Effector memory CD4-positive, alpha-beta T cell (primary cell): ENCODE measurements around the gene HOTAIR.

Experiments used
- DNase-seq, 3 donors: peaks; one replicate each; pipeline ENCODE4 v3.0.0-alpha.2; 2020
- H3K27ac ChIP-seq: 2 replicates; pipeline ENCODE4 v1.7.0; 2013; ENCODE audit warnings: mild to moderate bottlenecking, low read length, moderate library complexity; ENCODE audit not compliant: insufficient read depth, poor library complexity, severe bottlenecking
- H3K27me3 ChIP-seq: replicated peaks from 2 replicates; pipeline ENCODE4 v1.7.0; 2013; ENCODE audit warnings: mild to moderate bottlenecking, low read length; ENCODE audit not compliant: insufficient read depth, control insufficient read depth, poor library complexity, severe bottlenecking
- H3K36me3 ChIP-seq: 2 replicates; pipeline ENCODE4 v1.7.0; 2013; ENCODE audit warnings: mild to moderate bottlenecking, low read length, moderate library complexity; ENCODE audit not compliant: control insufficient read depth, insufficient read depth
- H3K4me1 ChIP-seq: 2 replicates; pipeline ENCODE4 v1.7.0; 2013; ENCODE audit warnings: low read length, mild to moderate bottlenecking; ENCODE audit not compliant: control insufficient read depth, insufficient read depth, poor library complexity, severe bottlenecking
- H3K4me3 ChIP-seq: 2 replicates; pipeline ENCODE4 v1.7.0; 2013; ENCODE audit warnings: low read length, low read depth, mild to moderate bottlenecking; ENCODE audit not compliant: insufficient read depth, poor library complexity, severe bottlenecking
- H3K9me3 ChIP-seq: 2 replicates; pipeline ENCODE4 v1.7.0; 2013; ENCODE audit warnings: mild to moderate bottlenecking, low read length, moderate library complexity; ENCODE audit not compliant: control insufficient read depth

HOTAIR gene

GRCh38 chr12:54010972-54011664 lies 36.4 kb upstream of the HOTAIR start:
- Histone ChIP-seq H3K4me3 (no peak overlapping the region), H3K27ac (no peak overlapping the region), H3K9me3 (no peaks in the 10 kb centered on the region), H3K27me3 (peaks cover 93% of the 10 kb centered on the region), H3K36me3 (no peaks in the 10 kb centered on the region), H3K4me1 (peaks cover 28% of the 10 kb centered on the region)
- DNase-seq = no peak

GRCh38 chr12:54010053-54010971 lies 35.6 kb upstream of the HOTAIR start:
- Histone ChIP-seq H3K27ac (no peak overlapping the region), H3K36me3 (no peaks in the 10 kb centered on the region), H3K4me3 (no peak overlapping the region), H3K27me3 (peaks cover 93% of the 10 kb centered on the region), H3K9me3 (no peaks in the 10 kb centered on the region), H3K4me1 (peaks cover 34% of the 10 kb centered on the region)
- no peak for DNase-seq

GRCh38 chr12:54009171-54010052 lies 34.7 kb upstream of the HOTAIR start:
- peak overlapping the region; percentile 46 for H3K4me3 ChIP-seq

GRCh38 chr12:54008260-54008552 lies 33.5 kb upstream of the HOTAIR start:
- H3K27ac ChIP-seq = no peak overlapping the region
- H3K27me3 ChIP-seq = peaks cover 92% of the 10 kb centered on the region
- no peak overlapping the region for H3K4me3 ChIP-seq
- no peaks in the 10 kb centered on the region for H3K36me3 ChIP-seq
- no peaks in the 10 kb centered on the region for H3K9me3 ChIP-seq
- DNase-seq = no peak
- peaks cover 29% of the 10 kb centered on the region for H3K4me1 ChIP-seq

More at GRCh38 chr12:54009171-54010052, 34.7 kb upstream of the HOTAIR start:
- no peaks in the 10 kb centered on the region for H3K9me3 ChIP-seq
- peaks cover 31% of the 10 kb centered on the region for H3K4me1 ChIP-seq
- peaks cover 93% of the 10 kb centered on the region for H3K27me3 ChIP-seq
- H3K27ac ChIP-seq = no peak overlapping the region
- DNase-seq = no peak
- H3K36me3 ChIP-seq = no peaks in the 10 kb centered on the region

GRCh38 chr12:54007538-54008259 lies 32.9 kb upstream of the HOTAIR start:
- DNase-seq = no peak
- Histone ChIP-seq H3K27ac (no peak overlapping the region), H3K27me3 (peaks cover 92% of the 10 kb centered on the region), H3K9me3 (no peaks in the 10 kb centered on the region), H3K4me1 (peaks cover 29% of the 10 kb centered on the region), H3K36me3 (no peaks in the 10 kb centered on the region), H3K4me3 (no peak overlapping the region)

- no peaks in the 10 kb centered on the region for H3K9me3 ChIP-seq
- H3K27ac ChIP-seq = no peak overlapping the region
- peaks cover 94% of the 10 kb centered on the region for H3K27me3 ChIP-seq
- H3K4me3 ChIP-seq = peak overlapping the region; percentile 55
- H3K36me3 ChIP-seq = no peaks in the 10 kb centered on the region
- peaks cover 29% of the 10 kb centered on the region for H3K4me1 ChIP-seq
- DNase-seq = no peak
These were observed 31.9 kb upstream of the HOTAIR start for GRCh38 chr12:54006559-54007220.

GRCh38 chr12:54005853-54006558 lies 31.3 kb upstream of the HOTAIR start:
- Histone ChIP-seq H3K9me3 (no peaks in the 10 kb centered on the region), H3K4me1 (peaks cover 29% of the 10 kb centered on the region), H3K27me3 (peaks cover 94% of the 10 kb centered on the region), H3K36me3 (no peaks in the 10 kb centered on the region), H3K27ac (no peak overlapping the region), H3K4me3 (peak overlapping the region; percentile 55)
- peak; percentile 65 to 79 (median 74) for DNase-seq

- Histone ChIP-seq H3K4me3 (no peak overlapping the region), H3K9me3 (no peaks in the 10 kb centered on the region), H3K27ac (no peak overlapping the region), H3K36me3 (no peaks in the 10 kb centered on the region), H3K27me3 (peaks cover 94% of the 10 kb centered on the region), H3K4me1 (peaks cover 32% of the 10 kb centered on the region)
- no peak for DNase-seq
These were observed 30.7 kb upstream of the HOTAIR start for GRCh38 chr12:54005531-54005852.
